PC-3 (cell line): ENCODE data around the gene UTP3. TPM values are rescaled to one million over a fixed set of nuclear protein-coding genes. Genes with fewer than 3 reads are reported as not detected.
"Not testable (repeated sequence)": the region's sequence is repeated elsewhere in the genome, so short reads cannot be mapped to it uniquely, and the experiment has no call there.

Experiments used
- ATAC-seq: fragments of 200-7000 bp; cut with Tn5 transposase; 2 replicates; pipeline ENCODE4 v1.9.1; 2020; ENCODE audit warnings: mild to moderate bottlenecking, moderate library complexity
- BruUV-seq: library from RNA; stranded (reverse); fragments of 400-500 nt; replicated peaks from 2 replicates; lab custom pipeline; 2021; lab: Mats Ljungman, UMichigan
- CTCF ChIA-PET: fragments of 300-600 bp; sonication (Branson Sonifier 250); formaldehyde crosslinking; loops from one replicate; lab custom pipeline; 2022; ENCODE audit warnings: antibody characterized with exemption; lab: Charles Lee
- POLR2A ChIA-PET: fragments of 300-600 bp; sonication (Branson Sonifier 250); formaldehyde crosslinking; loops from one replicate; lab custom pipeline; 2022; ENCODE audit warnings: antibody characterized with exemption; ENCODE audit not compliant: unreplicated experiment; lab: Charles Lee
- DNase-seq: peaks from one replicate; pipeline ENCODE4 v3.0.0-alpha.2; 2015
- H2AFZ ChIP-seq: fragments of 300-600 bp; sonication (generic); 2 replicates; pipeline ENCODE4 v1.6.0; 2016; ENCODE audit warnings: antibody characterized with exemption, low read length
- H3F3A ChIP-seq: fragments of 300-600 bp; sonication (generic); one replicate; pipeline ENCODE4 v1.6.0; 2017; ENCODE audit warnings: antibody characterized with exemption, low read length, control low read depth, mild to moderate bottlenecking; ENCODE audit not compliant: unreplicated experiment
- H3K27ac ChIP-seq: fragments of 300-600 bp; sonication (generic); 2 replicates; pipeline ENCODE4 v1.5.1; 2016; ENCODE audit warnings: mild to moderate bottlenecking, low read length
- H3K27me3 ChIP-seq: fragments of 300-600 bp; sonication (generic); 2 replicates; pipeline ENCODE4 v1.6.1; 2016; ENCODE audit warnings: low read length, mixed read lengths
- H3K36me3 ChIP-seq: fragments of 300-600 bp; sonication (generic); 2 replicates; pipeline ENCODE4 v1.6.1; 2016; ENCODE audit warnings: low read depth, mixed run types, low read length, mixed read lengths
- H3K4me1 ChIP-seq: fragments of 300-600 bp; sonication (generic); 2 replicates; pipeline ENCODE4 v1.5.1; 2016; ENCODE audit warnings: low read length; ENCODE audit not compliant: insufficient read depth
- H3K4me2 ChIP-seq: fragments of 300-600 bp; sonication (generic); 2 replicates; pipeline ENCODE4 v1.6.0; 2016; ENCODE audit warnings: low read length
- H3K4me3 ChIP-seq: fragments of 300-600 bp; sonication (generic); 2 replicates; pipeline ENCODE4 v1.5.1; 2016; ENCODE audit warnings: mild to moderate bottlenecking, low read length, mixed read lengths
- H3K79me2 ChIP-seq: fragments of 300-600 bp; sonication (generic); 2 replicates; pipeline ENCODE4 v1.6.1; 2017; ENCODE audit warnings: low read length, mixed read lengths
- H3K9ac ChIP-seq: fragments of 300-600 bp; sonication (generic); 2 replicates; pipeline ENCODE4 v1.6.0; 2016; ENCODE audit warnings: mild to moderate bottlenecking, low read length
- H3K9me2 ChIP-seq: fragments of 300-600 bp; sonication (generic); replicated peaks from 2 replicates; pipeline ENCODE4 v1.6.1; 2016; ENCODE audit warnings: mixed run types, low read length, mixed read lengths
- H3K9me3 ChIP-seq: fragments of 300-600 bp; sonication (generic); 2 replicates; pipeline ENCODE4 v1.6.1; 2016; ENCODE audit warnings: low read length, mixed read lengths
- H4K20me1 ChIP-seq: fragments of 300-600 bp; sonication (generic); 2 replicates; pipeline ENCODE4 v1.6.1; 2016; ENCODE audit warnings: low read length, mixed read lengths
- EZH2 ChIP-seq: fragments of 300-600 bp; sonication (generic); IDR thresholded peaks from one replicate; pipeline ENCODE4 v1.6.1; 2017; ENCODE audit warnings: antibody characterized with exemption, mild to moderate bottlenecking, low read length; ENCODE audit not compliant: unreplicated experiment
- EZH2phosphoT487 ChIP-seq: fragments of 300-600 bp; sonication (generic); IDR thresholded peaks from 2 replicates; pipeline ENCODE4 v1.6.1; 2018; ENCODE audit warnings: mild to moderate bottlenecking, antibody characterized with exemption, low read length, borderline replicate concordance
- intact Hi-C: fragments of 100-400 bp; cut with micrococcal nuclease; formaldehyde crosslinking; loops from 2 replicates; pipeline ENCODE4 v1.9.0; 2023
- total RNA-seq: library from RNA; depleted of rRNA; stranded (reverse); fragments of >200 nt; gene quantifications from 2 replicates; pipeline ENCODE4 v1.2.3, GENCODE V29; 2014
- TF ChIP-seq, protein P1 (sequence below): fragments of 300-600 bp; sonication (generic); conservative IDR thresholded peaks from 2 replicates; pipeline ENCODE4 v1.5.1; 2017; ENCODE audit warnings: antibody characterized with exemption, low read depth, mild to moderate bottlenecking, low read length

The UTP3 gene
- total RNA-seq, 1 experiment from 2014 or later = 27.8 TPM

DNA sequence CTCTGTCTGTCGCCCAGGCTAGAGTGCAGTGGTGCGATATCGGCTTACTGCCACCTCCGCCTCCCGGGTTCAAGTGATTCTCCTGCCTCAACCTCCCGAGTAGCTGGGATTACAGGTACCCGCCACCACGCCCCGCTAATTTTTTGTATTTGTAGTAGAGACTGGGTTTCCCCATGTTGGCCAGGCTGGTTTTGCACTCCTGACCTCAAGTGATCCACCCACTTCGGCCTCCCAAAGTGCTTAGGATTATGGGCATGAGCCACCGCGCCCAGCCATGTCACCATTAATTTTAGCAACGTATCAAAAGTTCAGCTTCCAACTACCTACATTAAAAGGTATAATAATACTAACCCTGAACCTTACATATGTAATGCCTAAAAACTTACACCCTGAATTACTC is 940 bp upstream of the UTP3 start:
- Histone ChIP-seq H3K9me3 (no peaks in the 10 kb centered on the region), H2AFZ (peak overlapping the region; percentile 99), H4K20me1 (peaks cover 16% of the 10 kb centered on the region), H3F3A (no peaks in the 10 kb centered on the region), H3K4me2 (peak overlapping the region; percentile 88), H3K27ac (peak overlapping the region; percentile 68), H3K36me3 (peaks cover 10% of the 10 kb centered on the region), H3K9me2 (no peaks in the 10 kb centered on the region), H3K4me3 (peak overlapping the region; percentile 89), H3K27me3 (no peaks in the 10 kb centered on the region), H3K4me1 (peaks cover 21% of the 10 kb centered on the region), H3K9ac (peak overlapping the region; percentile 94), H3K79me2 (peaks cover 40% of the 10 kb centered on the region)
- ATAC-seq (no peak), DNase-seq (no peak)
- intact Hi-C loops = loop anchor here (5.0 kb wide), 2 partner anchors 150 to 305 kb away; partner anchors contain the start of genes DCK and GRSF1
- ChIA-PET POLR2A (no interaction called here), CTCF (interaction anchor here (0.6 kb wide), 1 partner anchor 35 kb away, joined by 3 read pairs; no protein-coding TSS in a partner anchor)
- no peak for TF ChIP-seq EZH2
- TF ChIP-seq EZH2phosphoT487 = no peak
- TF ChIP-seq, protein P1, sequence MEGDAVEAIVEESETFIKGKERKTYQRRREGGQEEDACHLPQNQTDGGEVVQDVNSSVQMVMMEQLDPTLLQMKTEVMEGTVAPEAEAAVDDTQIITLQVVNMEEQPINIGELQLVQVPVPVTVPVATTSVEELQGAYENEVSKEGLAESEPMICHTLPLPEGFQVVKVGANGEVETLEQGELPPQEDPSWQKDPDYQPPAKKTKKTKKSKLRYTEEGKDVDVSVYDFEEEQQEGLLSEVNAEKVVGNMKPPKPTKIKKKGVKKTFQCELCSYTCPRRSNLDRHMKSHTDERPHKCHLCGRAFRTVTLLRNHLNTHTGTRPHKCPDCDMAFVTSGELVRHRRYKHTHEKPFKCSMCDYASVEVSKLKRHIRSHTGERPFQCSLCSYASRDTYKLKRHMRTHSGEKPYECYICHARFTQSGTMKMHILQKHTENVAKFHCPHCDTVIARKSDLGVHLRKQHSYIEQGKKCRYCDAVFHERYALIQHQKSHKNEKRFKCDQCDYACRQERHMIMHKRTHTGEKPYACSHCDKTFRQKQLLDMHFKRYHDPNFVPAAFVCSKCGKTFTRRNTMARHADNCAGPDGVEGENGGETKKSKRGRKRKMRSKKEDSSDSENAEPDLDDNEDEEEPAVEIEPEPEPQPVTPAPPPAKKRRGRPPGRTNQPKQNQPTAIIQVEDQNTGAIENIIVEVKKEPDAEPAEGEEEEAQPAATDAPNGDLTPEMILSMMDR = no peak
- BruUV-seq = no TSS peak

DNA sequence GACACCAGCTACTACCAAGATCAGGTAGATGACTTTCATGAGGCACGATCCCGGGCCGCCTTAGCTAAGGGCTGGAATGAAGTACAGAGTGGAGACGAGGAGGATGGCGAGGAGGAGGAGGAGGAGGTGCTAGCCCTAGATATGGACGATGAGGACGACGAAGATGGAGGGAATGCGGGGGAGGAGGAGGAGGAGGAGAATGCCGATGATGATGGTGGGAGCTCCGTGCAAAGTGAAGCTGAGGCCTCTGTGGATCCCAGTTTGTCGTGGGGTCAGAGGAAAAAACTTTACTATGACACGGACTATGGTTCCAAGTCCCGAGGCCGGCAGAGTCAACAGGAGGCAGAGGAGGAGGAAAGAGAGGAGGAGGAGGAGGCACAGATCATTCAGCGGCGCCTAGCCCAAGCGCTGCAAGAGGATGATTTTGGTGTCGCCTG is 481 bp downstream of the UTP3 start:
- peaks cover 49% of the 10 kb centered on the region for H3K79me2 ChIP-seq
- ChIA-PET POLR2A (interaction anchor here (0.8 kb wide), 1 partner anchor 321 kb away, joined by 4 read pairs; no protein-coding TSS in a partner anchor), CTCF (interaction anchor here (0.6 kb wide), 2 partner anchors 16 to 321 kb away, joined by 3 to 6 read pairs; no protein-coding TSS in a partner anchor)
- intact Hi-C loops = loop anchor here (1.0 to 5.0 kb wide), 5 partner anchors 15 to 303 kb away; partner anchors contain the start of genes DCK and GRSF1
- peak overlapping the region; percentile 93 for H3K4me2 ChIP-seq
- H3K36me3 ChIP-seq = peaks cover 10% of the 10 kb centered on the region
- H4K20me1 ChIP-seq = peaks cover 16% of the 10 kb centered on the region
- ATAC-seq = peak; percentile 5
- no peaks in the 10 kb centered on the region for H3F3A ChIP-seq
- peak overlapping the region; percentile 76 for H2AFZ ChIP-seq
- no peaks in the 10 kb centered on the region for H3K27me3 ChIP-seq
- peak overlapping the region; percentile 68 for H3K27ac ChIP-seq
- H3K9me3 ChIP-seq = no peaks in the 10 kb centered on the region
- no peaks in the 10 kb centered on the region for H3K9me2 ChIP-seq
- TF ChIP-seq, protein P1 = no peak
- no peak for TF ChIP-seq EZH2
- no peak for TF ChIP-seq EZH2phosphoT487
- peak overlapping the region; percentile 89 for H3K4me3 ChIP-seq
- TSS peak; percentile 64 for BruUV-seq
- no peak for DNase-seq
- peaks cover 21% of the 10 kb centered on the region for H3K4me1 ChIP-seq
- peak overlapping the region; percentile 94 for H3K9ac ChIP-seq

DNA sequence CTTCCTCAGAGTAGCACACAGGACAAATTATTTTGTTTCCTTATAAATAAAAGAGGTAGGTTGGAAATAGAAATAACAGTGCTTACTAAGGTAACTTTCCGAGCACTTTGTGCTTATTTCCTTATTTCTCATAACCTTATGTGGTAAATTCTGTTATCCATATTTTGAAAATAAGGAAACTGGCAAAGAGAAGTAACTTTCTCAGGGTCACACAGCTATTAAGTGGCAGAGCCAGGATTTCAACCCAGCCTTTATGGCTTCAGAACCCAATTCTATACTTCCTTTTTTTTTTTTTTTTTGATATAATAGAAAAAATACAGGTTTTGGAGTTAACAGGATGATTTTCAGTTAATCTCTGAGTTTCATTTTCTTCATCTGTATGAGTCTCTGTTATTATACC is 3.3 kb downstream of the UTP3 start:
- ChIA-PET CTCF (no interaction called here), POLR2A (interaction anchor here (0.7 kb wide), 1 partner anchor 540 kb away, joined by 23 read pairs; no protein-coding TSS in a partner anchor)
- Histone ChIP-seq H3K9ac (no peak overlapping the region), H3K4me2 (peak overlapping the region; percentile 12; the same call in 1 of the 2 replicates), H2AFZ (no peak overlapping the region), H3K4me3 (no peak overlapping the region), H3K27ac (no peak overlapping the region), H3F3A (no peaks in the 10 kb centered on the region), H3K9me3 (no peaks in the 10 kb centered on the region), H3K79me2 (peaks cover 49% of the 10 kb centered on the region), H3K9me2 (no peaks in the 10 kb centered on the region), H3K4me1 (peaks cover 21% of the 10 kb centered on the region), H3K27me3 (no peaks in the 10 kb centered on the region), H4K20me1 (peaks cover 16% of the 10 kb centered on the region), H3K36me3 (peaks cover 10% of the 10 kb centered on the region)
- ATAC-seq (no peak), DNase-seq (no peak)
- no TSS peak for BruUV-seq
- TF ChIP-seq EZH2phosphoT487 (no peak), EZH2 (no peak)
- TF ChIP-seq, protein P1 = no peak
- intact Hi-C loops = loop anchor here (10.0 kb wide), 1 partner anchor 63 kb away; no protein-coding TSS in a partner anchor

DNA sequence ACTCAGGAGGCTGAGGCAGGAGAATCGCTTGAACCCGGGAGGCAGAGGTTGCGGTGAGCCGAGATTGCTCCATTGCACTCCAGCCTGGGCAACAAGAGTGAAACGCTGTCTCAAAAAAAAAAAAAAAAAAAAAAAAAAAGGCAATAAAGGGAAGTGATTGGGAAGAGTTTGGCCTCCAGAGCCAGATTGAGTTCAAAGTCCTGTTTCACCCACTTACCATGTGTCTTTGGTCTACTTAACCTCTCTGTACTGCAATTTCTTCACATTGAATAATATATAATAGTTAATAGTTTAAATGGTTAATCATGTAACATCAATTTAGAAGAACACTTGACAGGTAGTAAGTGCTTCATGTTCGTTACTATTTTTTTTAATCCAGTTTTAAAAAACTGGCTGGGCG is 6.3 kb downstream of the UTP3 start:
- CTCF ChIA-PET, BruUV-seq: not testable (repeated sequence)

More for the DNA sequence above, 6.3 kb downstream of the UTP3 start:
- POLR2A ChIA-PET = interaction anchor here (0.6 kb wide), 1 partner anchor 15 kb away, joined by 9 read pairs; no protein-coding TSS in a partner anchor
- intact Hi-C loops = loop anchor here (10.0 kb wide), 1 partner anchor 60 kb away; no protein-coding TSS in a partner anchor
- H4K20me1 ChIP-seq, H3K9me3 ChIP-seq, H3K9ac ChIP-seq, H3K9me2 ChIP-seq, H3K4me2 ChIP-seq, H3K27me3 ChIP-seq, H3K36me3 ChIP-seq, DNase-seq, H3K4me3 ChIP-seq, H2AFZ ChIP-seq, ATAC-seq, H3F3A ChIP-seq, H3K27ac ChIP-seq: not testable (repeated sequence)
- Histone ChIP-seq H3K79me2 (peaks cover 35% of the 10 kb centered on the region), H3K4me1 (peaks cover 22% of the 10 kb centered on the region)
